Activated naive CD4-positive, alpha-beta T cell treated with Interleukin-2 at 50 U/mL for 16 hours (primary cell): ENCODE data around the gene TBP.
"Not testable (repeated sequence)": the region's sequence is repeated elsewhere in the genome, so short reads cannot be mapped to it uniquely, and the experiment has no call there.

Source experiments
- DNase-seq: peaks from one replicate; pipeline ENCODE4 v3.0.0-alpha.2; 2020

TBP gene

DNA sequence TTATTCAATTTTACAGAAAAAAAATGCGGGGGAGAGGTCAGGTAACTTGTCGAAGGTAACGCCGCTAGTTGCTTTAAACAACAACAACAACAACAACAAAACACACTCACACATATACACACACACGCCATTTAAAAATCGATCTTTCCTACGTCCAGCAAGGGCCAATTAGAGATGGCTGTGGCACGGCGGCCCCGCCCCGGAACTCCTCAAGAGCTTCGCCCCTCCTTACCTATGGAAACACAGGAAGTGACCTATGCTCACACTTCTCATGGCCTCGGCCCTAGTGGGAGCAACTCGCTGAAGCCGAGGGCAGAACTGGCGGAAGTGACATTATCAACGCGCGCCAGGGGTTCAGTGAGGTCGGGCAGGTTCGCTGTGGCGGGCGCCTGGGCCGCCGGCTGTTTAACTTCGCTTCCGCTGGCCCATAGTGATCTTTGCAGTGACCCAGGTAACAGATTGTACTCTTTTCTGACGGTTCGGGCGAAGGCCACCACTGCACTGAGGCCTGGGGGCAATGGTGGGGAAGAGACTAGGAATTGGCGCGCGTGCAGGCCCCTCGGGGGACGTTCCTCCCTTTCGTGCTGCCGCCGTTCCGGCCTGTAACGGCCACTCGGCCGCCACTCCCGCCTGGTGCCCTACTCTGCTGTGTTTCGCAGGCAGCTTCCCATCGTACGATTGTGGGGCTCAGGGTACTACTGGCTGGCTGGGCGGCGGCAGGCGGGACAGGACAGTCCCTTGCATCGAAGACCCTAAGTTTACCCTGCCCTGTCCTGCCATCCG is at the start of gene TBP:
Gene TBP, plus strand, starts transcription at position 357 of the 783 bp plus-strand sequence. CDS start 2,661 bp downstream, outside the sequence.
- peak; percentile 97 for DNase-seq

DNA sequence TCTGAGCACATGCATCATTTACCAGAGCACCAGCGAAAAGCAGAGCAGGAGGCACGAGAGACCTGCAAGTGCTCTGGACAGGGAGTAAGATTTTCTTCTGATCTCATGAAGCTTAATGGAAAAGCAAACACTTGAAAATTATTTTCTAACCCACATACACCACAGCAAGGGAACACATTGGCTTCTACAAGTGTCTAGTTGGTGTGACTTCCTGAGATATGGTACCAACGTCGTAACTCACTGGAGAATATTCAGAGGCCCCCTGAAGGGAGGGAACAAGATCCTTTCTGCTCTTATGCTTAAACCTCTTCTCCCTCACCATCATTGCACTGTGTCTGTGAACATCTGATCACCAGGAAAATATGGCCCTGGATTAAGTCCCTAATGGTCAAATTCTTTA is 49.7 kb upstream of the TBP start:
- no peak for DNase-seq

DNA sequence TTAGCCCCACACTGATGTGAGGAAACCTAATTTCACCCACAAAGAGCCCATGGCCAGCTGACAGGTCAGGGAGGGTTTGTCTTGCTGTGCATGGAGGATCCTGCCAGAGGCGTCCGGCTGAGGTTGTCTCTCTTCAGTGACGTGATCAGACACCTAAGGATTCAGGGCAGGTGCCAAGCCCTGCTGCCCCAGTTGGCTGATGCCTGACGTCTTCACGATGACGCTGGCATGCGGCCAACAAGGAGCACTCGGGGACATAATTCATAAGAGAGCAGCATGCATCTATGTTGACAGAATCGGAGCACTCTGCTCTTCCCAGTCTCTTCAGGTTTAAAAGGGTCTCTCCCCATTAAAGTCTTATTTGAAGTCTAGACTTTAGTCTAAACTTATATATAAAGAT is 48.9 kb upstream of the TBP start:
- no peak for DNase-seq

DNA sequence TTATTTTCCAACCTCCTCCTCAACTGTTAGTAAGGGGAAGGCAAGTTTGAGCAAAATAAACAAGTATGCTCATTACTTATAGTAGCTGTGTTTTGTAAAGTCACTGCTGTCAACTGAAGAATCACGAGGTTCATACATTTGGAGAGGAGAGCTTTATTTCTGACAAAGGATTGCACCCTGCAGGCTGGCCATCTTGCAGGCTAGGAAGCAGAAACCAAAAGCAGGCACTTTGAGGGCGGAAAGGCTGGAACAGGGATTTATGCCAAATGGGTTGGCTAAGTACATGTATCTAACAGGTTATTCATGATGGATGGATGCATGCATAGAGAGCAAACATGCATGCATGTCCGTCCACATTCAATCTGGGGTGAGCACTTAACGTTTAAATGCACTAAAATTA is 47.7 kb upstream of the TBP start:
- no peak for DNase-seq

DNA sequence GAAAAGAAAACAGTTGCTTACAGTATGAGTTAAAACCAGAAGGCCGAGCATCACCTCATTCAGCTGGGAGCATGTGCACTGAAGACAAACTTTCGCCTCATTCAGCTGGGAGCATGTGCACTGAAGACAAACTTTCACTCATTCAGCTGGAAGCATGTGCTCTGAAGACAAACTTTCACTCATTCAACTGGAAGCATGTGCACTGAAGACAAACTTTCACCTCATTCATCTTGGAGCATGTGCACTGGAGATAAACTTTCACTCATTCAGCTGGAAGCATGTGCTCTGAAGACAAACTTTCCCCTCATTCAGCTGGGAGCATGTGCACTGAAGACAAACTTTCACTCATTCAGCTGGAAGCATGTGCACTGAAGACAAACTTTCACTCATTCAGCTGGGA is 46.4 kb upstream of the TBP start:
- DNase-seq, result not testable (repeated sequence)

DNA sequence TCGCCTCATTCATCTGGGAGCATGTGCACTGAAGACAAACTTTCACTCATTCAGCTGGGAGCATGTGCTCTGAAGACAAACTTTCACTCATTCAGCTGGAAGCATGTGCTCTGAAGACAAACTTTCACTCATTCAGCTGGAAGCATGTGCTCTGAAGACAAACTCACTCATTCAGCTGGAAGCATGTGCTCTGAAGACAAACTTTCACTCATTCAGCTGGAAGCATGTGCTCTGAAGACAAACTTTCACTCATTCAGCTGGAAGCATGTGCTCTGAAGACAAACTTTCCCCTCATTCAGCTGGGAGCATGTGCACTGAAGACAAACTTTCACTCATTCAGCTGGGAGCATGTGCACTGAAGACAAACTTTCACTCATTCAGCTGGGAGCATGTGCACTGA is 45.9 kb upstream of the TBP start:
- DNase-seq, result not testable (repeated sequence)

DNA sequence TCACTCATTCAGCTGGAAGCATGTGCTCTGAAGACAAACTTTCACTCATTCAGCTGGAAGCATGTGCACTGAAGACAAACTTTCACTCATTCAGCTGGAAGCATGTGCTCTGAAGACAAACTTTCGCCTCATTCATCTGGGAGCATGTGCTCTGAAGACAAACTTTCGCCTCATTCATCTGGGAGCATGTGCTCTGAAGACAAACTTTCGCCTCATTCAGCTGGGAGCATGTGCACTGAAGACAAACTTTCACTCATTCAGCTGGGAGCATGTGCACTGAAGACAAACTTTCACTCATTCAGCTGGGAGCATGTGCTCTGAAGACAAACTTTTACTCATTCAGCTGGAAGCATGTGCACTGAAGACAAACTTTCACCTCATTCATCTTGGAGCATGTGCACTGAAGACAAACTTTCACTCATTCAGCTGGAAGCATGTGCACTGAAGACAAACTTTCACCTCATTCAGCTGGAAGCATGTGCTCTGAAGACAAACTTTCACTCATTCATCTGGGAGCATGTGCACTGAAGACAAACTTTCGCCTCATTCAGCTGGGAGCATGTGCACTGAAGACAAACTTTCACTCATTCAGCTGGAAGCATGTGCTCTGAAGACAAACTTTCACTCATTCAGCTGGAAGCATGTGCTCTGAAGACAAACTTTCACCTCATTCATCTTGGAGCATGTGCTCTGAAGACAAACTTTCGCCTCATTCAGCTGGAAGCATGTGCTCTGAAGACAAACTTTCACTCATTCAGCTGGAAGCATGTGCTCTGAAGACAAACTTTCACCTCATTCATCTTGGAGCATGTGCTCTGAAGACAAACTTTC is 45.1 kb upstream of the TBP start:
- DNase-seq, result not testable (repeated sequence)

DNA sequence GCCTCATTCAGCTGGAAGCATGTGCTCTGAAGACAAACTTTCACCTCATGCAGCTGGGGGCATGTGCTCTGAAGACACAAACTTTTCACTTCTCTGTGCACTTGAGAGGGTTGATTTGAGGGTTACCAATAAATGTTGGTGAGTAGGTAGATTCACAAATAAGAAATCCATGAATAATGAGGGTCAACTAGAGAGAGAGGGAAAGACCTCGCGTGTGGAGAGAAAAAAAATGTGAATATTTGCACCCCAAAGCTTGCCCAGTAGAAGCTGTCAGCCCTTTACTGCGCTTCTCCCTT is 44.5 kb upstream of the TBP start:
- DNase-seq, result no peak

DNA sequence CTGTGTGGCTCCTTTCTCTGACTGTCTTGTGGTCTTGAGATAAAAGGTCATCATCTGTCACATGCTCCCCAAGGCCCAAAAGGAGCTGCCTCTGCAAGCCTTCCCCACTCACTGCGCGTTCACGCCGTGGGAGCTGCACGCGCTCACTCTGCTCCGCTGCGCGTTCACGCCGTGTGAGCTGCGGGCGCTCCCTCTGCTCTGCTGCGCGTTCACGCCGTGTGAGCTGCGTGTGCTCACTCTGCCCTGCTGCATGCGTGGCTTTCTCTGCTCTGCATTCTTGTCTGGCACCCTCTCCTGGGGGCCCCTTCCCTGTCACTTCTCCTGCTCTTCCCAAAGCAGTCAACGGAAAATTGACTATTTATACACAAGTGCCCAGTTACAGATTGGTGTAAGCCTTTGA is 43.5 kb upstream of the TBP start:
- DNase-seq, result no peak

DNA sequence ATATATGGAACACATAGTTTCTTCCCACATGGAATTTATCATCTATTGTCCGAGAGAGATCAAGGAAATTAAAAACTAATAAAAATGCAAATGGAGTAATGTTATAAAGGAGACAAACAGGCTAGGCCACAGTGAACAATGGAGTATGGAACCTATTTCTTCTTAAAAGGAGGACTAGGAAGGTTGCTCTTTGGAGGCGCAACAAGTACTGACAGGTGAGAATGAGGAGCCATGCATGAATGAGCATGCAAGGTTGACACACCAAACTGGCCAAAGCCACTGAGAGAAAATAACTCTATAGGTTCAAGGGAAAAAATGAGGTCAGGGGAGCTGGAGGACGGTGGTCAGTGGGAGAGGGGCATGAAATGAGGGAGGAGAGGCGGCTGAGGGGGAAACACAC is 41.9 kb upstream of the TBP start:
- DNase-seq, result no peak

DNA sequence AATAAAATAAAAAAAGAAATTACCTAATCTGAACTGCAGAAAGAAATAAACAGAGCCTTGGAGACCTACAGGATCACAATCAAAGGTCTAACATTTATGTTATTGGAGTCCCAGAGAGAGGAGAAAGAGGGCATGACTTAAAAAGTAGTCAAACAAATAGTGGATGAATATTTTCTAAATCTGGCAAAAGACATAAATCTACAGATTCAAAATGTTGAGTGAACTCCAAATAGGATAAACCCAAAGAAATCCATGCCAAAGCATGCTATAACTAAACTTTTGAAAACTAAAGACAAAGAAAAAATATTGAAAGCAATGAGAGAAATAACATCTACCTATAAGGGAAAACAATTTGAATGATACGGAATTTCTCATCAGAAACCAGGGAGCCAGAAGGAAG is 39.3 kb upstream of the TBP start:
- DNase-seq, result no peak

DNA sequence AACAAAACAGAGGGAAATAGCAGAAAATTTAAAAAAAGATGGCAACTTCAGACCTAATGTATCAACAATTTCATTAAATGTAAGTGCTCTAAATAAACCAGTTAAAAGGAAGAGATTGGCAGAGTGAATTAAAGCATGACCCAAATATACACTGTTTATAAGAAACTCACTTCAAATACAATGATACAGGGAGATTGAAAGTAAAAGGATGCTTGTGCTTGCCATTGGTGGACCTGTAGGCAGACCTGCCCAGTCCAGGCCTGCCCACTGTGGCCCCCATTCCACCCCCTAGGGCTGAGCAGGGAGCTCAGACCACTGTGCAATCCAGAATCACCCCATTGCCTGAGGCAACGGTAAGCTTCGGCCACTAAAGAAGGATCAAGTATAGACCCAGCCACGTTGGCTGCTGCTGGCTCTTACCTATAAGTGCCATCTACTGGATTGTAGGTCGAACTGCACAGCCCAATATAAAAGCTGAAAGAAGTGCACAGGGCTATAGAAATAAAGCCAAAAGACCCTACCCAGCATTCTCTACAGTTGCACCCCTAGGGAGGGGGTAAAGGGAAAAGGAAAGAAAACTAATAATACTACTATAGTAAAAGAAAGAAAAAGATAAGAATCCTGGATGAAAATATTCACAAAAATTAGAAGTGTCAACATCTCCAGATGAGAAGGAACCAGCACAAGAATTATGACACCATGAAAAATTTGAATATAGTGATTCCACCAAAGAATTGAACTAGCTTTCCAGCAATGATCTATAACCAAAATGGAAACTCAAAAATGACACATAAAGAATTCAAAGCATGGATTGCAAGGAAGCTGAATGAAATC is 37.2 kb upstream of the TBP start:
- peak; percentile 21 for DNase-seq

DNA sequence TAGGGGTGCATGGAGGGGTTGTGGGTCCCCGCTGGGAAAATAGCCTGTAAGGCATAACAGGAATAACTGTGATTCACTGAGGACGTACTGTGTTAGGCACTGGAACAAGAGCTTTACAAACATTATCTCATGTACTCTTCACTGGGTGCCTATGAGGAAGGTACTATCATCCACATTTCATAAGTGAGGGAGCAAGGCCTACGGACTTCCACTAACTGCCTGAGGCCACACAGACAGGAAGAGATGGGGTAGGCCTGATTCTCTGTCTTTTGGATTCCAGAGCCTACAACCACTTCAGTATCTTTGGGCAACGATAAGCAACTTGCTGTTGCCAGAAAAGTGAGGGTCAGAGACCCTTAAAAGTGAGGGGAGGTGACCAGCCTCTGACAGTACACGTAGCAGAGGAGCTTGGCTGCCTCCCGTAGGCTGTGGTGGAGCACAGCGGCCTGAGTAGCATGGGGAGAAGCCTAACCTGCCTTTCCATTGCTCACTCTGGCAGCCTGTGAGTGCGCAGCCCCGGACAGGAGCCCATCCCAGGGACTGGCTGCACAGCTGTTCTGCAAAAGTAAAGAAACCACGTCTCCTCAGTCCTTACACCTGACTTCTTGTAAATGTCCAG is 31.5 kb upstream of the TBP start:
- DNase-seq, result no peak

DNA sequence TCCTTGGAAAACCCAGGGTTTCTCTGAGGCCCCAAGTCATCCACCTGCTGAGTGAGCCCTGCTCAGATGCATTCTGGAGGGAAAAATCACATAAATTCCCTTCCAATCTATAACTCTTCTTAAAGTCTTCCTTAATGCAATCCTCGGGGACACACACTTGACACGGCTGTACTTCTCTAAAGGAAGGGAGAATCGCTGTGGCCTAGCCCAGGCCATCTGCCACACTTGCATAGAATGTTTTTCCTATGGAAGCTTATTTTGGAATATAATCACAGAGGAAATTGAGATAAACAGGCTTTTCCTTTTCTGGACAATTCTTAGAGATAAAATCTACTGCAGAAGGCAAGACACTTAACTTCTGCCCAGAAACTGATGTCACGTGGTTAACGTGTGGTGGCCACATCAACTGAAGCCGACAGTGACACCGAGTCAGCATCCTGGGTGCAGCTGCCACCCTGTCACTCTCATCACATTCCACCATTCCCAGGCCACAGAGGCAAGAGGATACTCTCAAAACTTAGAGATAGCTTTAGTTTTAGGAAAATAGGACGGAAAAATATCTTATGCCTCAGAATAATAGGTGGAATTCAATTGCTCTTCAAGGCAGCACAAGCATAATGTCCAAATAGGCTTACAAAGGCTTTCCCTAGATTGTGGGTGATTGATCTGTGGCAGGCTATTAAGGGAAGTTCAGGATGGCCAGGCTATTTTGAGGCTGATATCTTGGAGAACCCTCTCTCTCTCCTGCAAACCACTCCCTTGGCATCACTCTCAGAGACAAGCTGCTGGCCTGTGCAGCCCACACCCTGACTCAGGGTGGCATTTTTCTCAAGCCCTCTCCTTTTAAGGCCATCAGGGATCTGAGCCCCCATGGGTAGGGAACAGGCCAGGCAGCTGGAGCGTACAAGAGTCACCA is 30.7 kb upstream of the TBP start:
- no peak for DNase-seq

DNA sequence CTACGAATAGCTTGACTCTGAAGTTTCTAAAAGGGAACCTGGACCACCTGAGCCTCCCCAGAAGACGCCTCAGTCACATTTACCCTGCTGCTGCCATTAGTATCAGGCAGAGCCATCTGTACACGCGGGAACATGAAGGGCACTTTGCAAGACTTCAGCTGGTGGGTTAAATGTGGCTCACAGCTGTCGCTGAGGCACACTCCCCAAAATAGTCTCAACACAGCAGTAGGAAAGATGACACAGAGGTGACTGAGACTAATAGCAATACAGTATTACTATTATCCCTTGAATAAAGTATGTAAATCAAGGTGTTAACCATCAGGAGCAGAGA is 30.0 kb upstream of the TBP start:
- DNase-seq, result no peak

DNA sequence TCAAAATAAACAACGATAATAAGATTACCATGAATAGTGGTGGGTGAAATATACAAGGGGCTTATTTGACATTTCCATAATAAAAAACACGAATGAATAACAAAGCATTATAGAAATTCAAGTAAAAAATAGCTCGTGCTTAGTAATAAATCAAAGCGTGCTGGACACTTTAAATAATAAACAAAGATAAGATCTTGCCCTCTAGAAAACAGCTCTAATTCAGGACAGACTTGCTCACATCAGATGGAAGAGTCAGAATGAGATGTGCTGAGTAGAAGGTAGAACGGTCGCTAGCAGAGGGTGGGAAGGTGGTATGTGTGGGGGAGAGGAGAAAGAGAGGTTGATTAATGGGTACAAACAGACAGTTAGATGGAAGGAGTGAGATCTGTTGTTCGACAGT is 28.4 kb upstream of the TBP start:
- no peak for DNase-seq

DNA sequence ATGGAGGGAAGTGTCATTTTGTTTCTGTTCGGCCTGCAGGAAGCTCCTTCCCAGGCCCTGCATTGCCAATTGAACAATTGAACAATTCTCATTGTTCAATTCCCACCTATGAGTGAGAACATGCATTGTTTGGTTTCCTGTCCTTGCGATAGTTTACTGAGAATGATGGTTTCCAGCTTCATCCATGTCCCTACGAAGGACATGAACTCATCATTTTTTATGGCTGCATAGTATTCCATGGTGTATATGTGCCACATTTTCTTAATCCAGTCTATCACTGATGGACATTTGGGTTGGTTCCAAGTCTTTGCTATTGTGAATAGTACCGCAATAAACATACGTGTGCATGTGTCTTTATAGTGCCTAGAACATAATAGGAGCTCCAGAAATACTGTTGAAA is 26.2 kb upstream of the TBP start:
- DNase-seq, result not testable (repeated sequence)

DNA sequence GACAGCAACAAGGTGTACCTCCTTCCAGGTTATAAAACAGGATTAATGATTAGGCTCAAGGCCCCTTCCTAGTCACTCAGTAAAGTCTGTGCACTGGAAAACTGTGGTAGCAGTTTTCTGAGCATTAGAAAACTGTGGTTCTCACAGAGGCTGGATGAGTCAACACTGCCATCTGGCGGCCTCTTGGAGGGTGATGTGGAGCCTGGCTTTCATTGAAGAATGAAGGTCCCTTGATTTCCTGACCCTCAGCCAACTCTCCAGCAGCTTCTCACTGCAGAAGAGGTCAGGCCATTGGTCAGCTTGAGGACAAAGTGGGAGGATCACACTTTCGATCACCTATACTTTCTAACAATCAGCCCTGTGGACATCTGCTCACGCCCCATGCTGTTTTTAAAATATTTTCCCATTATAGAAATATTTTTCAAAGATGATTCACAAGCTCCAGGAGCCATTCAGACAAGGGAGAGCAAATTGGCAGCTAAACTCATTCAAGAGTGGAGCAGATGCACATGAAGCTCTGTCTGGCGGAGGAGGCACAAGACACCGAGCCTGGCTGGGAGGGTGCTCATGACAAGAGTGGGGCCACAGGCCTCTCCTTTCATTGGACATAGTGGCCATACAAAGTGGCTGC is 24.2 kb upstream of the TBP start:
- peak; percentile 69 for DNase-seq

DNA sequence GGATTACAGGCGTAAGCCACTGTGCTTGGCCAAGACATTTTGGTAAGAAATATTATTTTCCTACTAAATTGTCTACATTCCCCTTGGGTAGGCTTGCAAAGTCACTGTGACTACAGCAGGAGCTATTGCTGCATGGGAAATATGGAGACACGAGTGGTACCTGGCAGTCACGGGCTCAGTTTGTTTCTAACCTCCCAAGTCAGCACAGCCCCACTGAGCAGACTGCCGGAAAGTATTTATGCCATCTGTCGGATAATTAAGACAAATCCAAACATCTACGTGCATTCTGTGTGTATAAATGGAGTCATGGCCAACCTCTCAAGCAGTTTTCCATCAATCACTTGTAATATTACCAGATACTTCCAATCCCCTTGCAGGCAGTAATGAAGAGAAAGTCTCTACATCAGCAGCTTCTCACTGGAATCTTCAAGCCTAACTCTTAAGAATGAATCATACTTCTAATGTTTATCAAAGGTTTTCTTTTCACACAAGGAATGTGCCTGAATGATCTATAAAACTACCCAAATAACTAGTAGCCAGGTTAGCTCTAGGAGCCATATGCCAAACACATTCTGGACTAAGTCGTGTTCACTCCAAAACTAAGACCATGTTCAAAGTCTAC is 21.2 kb upstream of the TBP start:
- DNase-seq, result no peak

DNA sequence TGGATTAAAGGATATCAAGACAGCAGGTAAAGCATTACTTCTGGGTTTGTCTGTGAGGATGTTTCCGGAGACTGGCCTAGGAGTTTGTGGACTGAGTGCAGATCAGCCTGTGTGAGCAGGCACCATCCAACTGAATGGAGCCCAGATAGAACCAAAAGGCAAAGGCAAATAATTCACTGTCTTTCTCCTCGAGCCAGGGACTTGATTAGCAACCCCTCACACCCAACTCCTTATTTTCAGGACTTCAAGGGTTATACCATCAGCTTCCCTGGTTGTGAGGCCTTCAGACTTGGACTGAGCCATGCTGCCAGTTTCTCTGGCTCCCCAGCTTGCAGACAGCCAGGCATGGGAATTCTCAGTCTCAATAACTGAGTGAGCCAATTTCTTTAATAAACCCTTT is 20.4 kb upstream of the TBP start:
- no peak for DNase-seq

DNA sequence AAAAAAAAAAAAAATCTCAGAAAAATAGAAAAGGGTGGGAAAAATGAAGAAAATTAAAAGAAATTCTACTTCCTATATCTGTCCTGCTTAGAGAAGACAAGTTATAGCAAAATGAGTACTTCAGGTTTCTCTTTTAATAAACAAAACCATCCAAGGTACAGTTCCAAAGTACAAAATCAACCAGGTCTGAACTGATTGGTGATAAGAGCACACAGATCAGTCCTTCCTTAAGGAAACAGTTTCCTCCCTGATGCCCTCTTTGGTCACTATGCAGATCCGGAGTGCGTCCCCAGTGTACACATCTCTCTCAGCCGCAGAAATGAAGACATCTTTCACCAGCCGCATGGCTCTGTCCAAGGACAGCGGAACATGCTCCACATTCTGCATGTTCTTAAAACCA is 19.2 kb upstream of the TBP start:
- no peak for DNase-seq
